Natural killer cell (primary cell): ENCODE data around the gene CFAP299. TPM values are rescaled to one million over a fixed set of nuclear protein-coding genes. Genes with fewer than 3 reads are reported as not detected.
A peak's percentile ranks its signal among the peaks of the same experiment; 100 is the strongest.

Experiments
- ATAC-seq, 3 donors: fragments of 150-1000 bp in 2 of 3; fragments of 200-7000 bp in 1 of 3; cut with Tn5 transposase; 1 replicate in 1 of 3; 2 replicates in 2 of 3; pipeline ENCODE4 v1.10.0; 2021; ENCODE audit warnings: mild to moderate bottlenecking in 2 of 3, moderate library complexity in 2 of 3
- DNase-seq, 2 donors: peaks; one replicate each; pipeline versions ENCODE4 v3.0.0 to v3.0.0-alpha.2; 2013 to 2021; ENCODE audit warnings: mixed read lengths in 1 of 2
- H3K27ac ChIP-seq: one replicate; pipeline ENCODE4 v1.5.1; 2013; ENCODE audit warnings: mild to moderate bottlenecking, low read length
- H3K27me3 ChIP-seq: one replicate; pipeline ENCODE4 v1.6.1; 2013; ENCODE audit warnings: low read length; ENCODE audit not compliant: control insufficient read depth, insufficient read depth
- H3K36me3 ChIP-seq: one replicate; pipeline ENCODE4 v1.6.1; 2013; ENCODE audit warnings: low read length; ENCODE audit not compliant: control insufficient read depth, insufficient read depth
- H3K4me1 ChIP-seq: one replicate; pipeline ENCODE4 v1.6.1; 2013; ENCODE audit warnings: low read length; ENCODE audit not compliant: control insufficient read depth, insufficient read depth
- H3K4me3 ChIP-seq: one replicate; pipeline ENCODE4 v1.5.1; 2013; ENCODE audit warnings: low read length
- H3K9me3 ChIP-seq: one replicate; pipeline ENCODE4 v1.6.1; 2013; ENCODE audit warnings: low read length; ENCODE audit not compliant: control insufficient read depth, insufficient read depth
- H3K27ac Mint-ChIP-seq, 2 donors: one replicate each; pipeline ENCODE4 v1.8.0; 2022; ENCODE audit warnings: mild to moderate bottlenecking in 2 of 2, mixed read lengths in 2 of 2, moderate library complexity in 1 of 2
- H3K27me3 Mint-ChIP-seq, 2 donors: one replicate each; pipeline ENCODE4 v1.8.0; 2022; ENCODE audit warnings: low read depth in 2 of 2, mixed read lengths in 2 of 2
- H3K36me3 Mint-ChIP-seq: one replicate; pipeline ENCODE4 v1.8.0; 2022; ENCODE audit warnings: mixed read lengths
- H3K4me1 Mint-ChIP-seq, 2 donors: one replicate each; pipeline ENCODE4 v1.8.0; 2022; ENCODE audit warnings: mixed read lengths in 2 of 2
- H3K4me3 Mint-ChIP-seq: one replicate; pipeline ENCODE4 v1.8.0; 2022; ENCODE audit warnings: mild to moderate bottlenecking, moderate library complexity, mixed read lengths
- H3K9me3 Mint-ChIP-seq, 2 donors: one replicate each; pipeline ENCODE4 v1.8.0; 2022; ENCODE audit warnings: mixed read lengths in 2 of 2
- CTCF ChIP-seq: fragments of 200-600 bp; IDR thresholded peaks from one replicate; pipeline ENCODE4 v1.8.0; 2022; ENCODE audit warnings: antibody characterized with exemption
- WGBS: methylation state at CpG from one replicate; pipeline ENCODE4 v1.1.7; 2013; ENCODE audit warnings: missing lambda C conversion rate; ENCODE audit not compliant: insufficient coverage; 5-methylcytosine and 5-hydroxymethylcytosine counted together
- intact Hi-C: fragments of 100-400 bp; cut with micrococcal nuclease; formaldehyde crosslinking; loops from one replicate; pipeline ENCODE4 v1.14.2; 2022
- total RNA-seq, 4 donors: library from RNA; stranded (reverse); fragments of 120-200 nt in 1 of 4; gene quantifications; one replicate each; pipeline versions ENCODE4 v1.2.3 to v1.2.4, GENCODE V29; 2013 to 2022

CFAP299 gene
- total RNA-seq, 3 donors from 2014 or later (not counting 1 experiment from before 2014, with no cell fraction given), result not detected

GRCh38 chr4:80422727-80423404, 87.3 kb downstream of the CFAP299 start:
- Histone ChIP-seq H3K27ac (peak overlapping the region; percentile 34), H3K27me3 (no peaks in the 10 kb centered on the region), H3K4me1 (peaks cover 8% of the 10 kb centered on the region), H3K36me3 (no peaks in the 10 kb centered on the region), H3K9me3 (no peaks in the 10 kb centered on the region), H3K4me3 (no peak overlapping the region)
- H3K36me3 Mint-ChIP-seq, result no peaks in the 10 kb centered on the region
- no peaks in the 10 kb centered on the region for H3K9me3 Mint-ChIP-seq
- peak overlapping the region; percentile 76 to 79 for H3K27ac Mint-ChIP-seq
- no peak overlapping the region for H3K4me3 Mint-ChIP-seq
- peak; percentile 81 to 94 (median 90) for ATAC-seq
- peak in 1 of 2 donors; percentile 63 for DNase-seq
- WGBS, result no CpG with 5 or more reads among the region's 1 CpG
- intact Hi-C loops, result loop anchor here (2.0 kb wide), 2 partner anchors 16 to 78 kb away; no protein-coding TSS in a partner anchor
- peaks cover 49 to 51% of the 10 kb centered on the region in 2 donors for H3K4me1 Mint-ChIP-seq
- no peaks in the 10 kb centered on the region for H3K27me3 Mint-ChIP-seq
- TF ChIP-seq CTCF, result no peak

- ATAC-seq (peak in 2 of 3 donors; percentile 6 to 26), DNase-seq (no peak)
- H3K36me3 Mint-ChIP-seq, result no peaks in the 10 kb centered on the region
- peaks cover 49 to 51% of the 10 kb centered on the region in 2 donors for H3K4me1 Mint-ChIP-seq
- H3K27me3 Mint-ChIP-seq, result no peaks in the 10 kb centered on the region
- Histone ChIP-seq H3K27ac (peak overlapping the region; percentile 34), H3K9me3 (no peaks in the 10 kb centered on the region), H3K27me3 (no peaks in the 10 kb centered on the region), H3K4me1 (peaks cover 8% of the 10 kb centered on the region), H3K36me3 (no peaks in the 10 kb centered on the region), H3K4me3 (no peak overlapping the region)
- WGBS, result 96% methylated on average over 3 of the region's 3 CpGs
- H3K27ac Mint-ChIP-seq, result peak overlapping the region; percentile 76 to 79
- no peak overlapping the region for H3K4me3 Mint-ChIP-seq
- no peaks in the 10 kb centered on the region for H3K9me3 Mint-ChIP-seq
- intact Hi-C loops, result loop anchor here (2.0 kb wide), 2 partner anchors 15 to 77 kb away; no protein-coding TSS in a partner anchor
- no peak for TF ChIP-seq CTCF
Measured at GRCh38 chr4:80423553-80424224, 88.2 kb downstream of the CFAP299 start.

- Mint-ChIP-seq H3K9me3 (no peaks in the 10 kb centered on the region), H3K27me3 (no peaks in the 10 kb centered on the region), H3K36me3 (no peaks in the 10 kb centered on the region), H3K27ac (peak overlapping the region; percentile 76 to 79), H3K4me3 (peak overlapping the region; percentile 21), H3K4me1 (peaks cover 49 to 51% of the 10 kb centered on the region in 2 donors)
- Histone ChIP-seq H3K4me3 (no peak overlapping the region), H3K4me1 (peaks cover 8% of the 10 kb centered on the region), H3K27ac (no peak overlapping the region), H3K9me3 (no peaks in the 10 kb centered on the region), H3K36me3 (no peaks in the 10 kb centered on the region), H3K27me3 (no peaks in the 10 kb centered on the region)
- no peak for TF ChIP-seq CTCF
- intact Hi-C loops, result no loop called here
- whole genome bisulfite sequencing, result 86% methylated on average over 2 of the region's 2 CpGs
- no peak for DNase-seq
- no peak for ATAC-seq
Measured at GRCh38 chr4:80424225-80424581, 88.7 kb downstream of the CFAP299 start.
